ENCODE results near the gene RNF133.

- no peak for TF ChIP-seq EP300 (IDR thresholded peaks at IDR 0.05; ENCODE audit: borderline replicate concordance)
- no peak for TF ChIP-seq CREB1 (IDR thresholded peaks at IDR 0.05; ENCODE audit: low read depth)
- TF ChIP-seq REST (IDR thresholded peaks at IDR 0.05; ENCODE audit: low read depth) = no peak
- no peak for TF ChIP-seq RAD21 (IDR thresholded peaks at IDR 0.05; ENCODE audit: low read depth)
- TF ChIP-seq FOXM1 (IDR thresholded peaks at IDR 0.05; ENCODE audit: borderline replicate concordance, low read depth) = no peak
- no peak for TF ChIP-seq MAX (IDR thresholded peaks at IDR 0.05)
- no peak for TF ChIP-seq ZBTB7A (IDR thresholded peaks at IDR 0.05; ENCODE audit: low read depth)
These were observed 44.3 kb upstream of the RNF133 start for GRCh38 chr7:122743211-122743610.

Measured in Ishikawa (cell line).